GM23248 (cell line): ENCODE measurements around the gene CCL19. TPM values are rescaled to one million over a fixed set of nuclear protein-coding genes. Genes with fewer than 3 reads are reported as not detected.

Experiments
- DNase-seq: peaks from one replicate; pipeline ENCODE4 v3.0.0-alpha.2; 2015
- H2AFZ ChIP-seq: fragments of 200-600 bp; sonication (generic); 2 replicates; pipeline ENCODE4 v1.6.1; 2016; ENCODE audit warnings: antibody characterized with exemption
- H3F3A ChIP-seq: fragments of 200-600 bp; sonication (generic); 2 replicates; pipeline ENCODE4 v1.6.1; 2016; ENCODE audit warnings: mild to moderate bottlenecking, antibody characterized with exemption, mixed run types; ENCODE audit not compliant: insufficient read depth
- H3K27ac ChIP-seq: fragments of 200-600 bp; sonication (generic); 2 replicates; pipeline ENCODE4 v1.5.1; 2016; ENCODE audit warnings: mild to moderate bottlenecking
- H3K27me3 ChIP-seq: fragments of 200-600 bp; sonication (generic); replicated peaks from 2 replicates; pipeline ENCODE4 v1.6.1; 2016; ENCODE audit warnings: mild to moderate bottlenecking; ENCODE audit not compliant: insufficient read depth
- H3K36me3 ChIP-seq: fragments of 200-600 bp; sonication (generic); 2 replicates; pipeline ENCODE4 v1.6.1; 2016; ENCODE audit warnings: low read depth, mild to moderate bottlenecking
- H3K4me1 ChIP-seq: fragments of 200-600 bp; sonication (generic); 2 replicates; pipeline ENCODE4 v1.6.1; 2016; ENCODE audit warnings: mild to moderate bottlenecking; ENCODE audit not compliant: insufficient read depth
- H3K4me2 ChIP-seq: fragments of 200-600 bp; sonication (generic); one replicate; pipeline ENCODE4 v1.6.1; 2016; ENCODE audit warnings: mild to moderate bottlenecking; ENCODE audit not compliant: unreplicated experiment
- H3K4me3 ChIP-seq: fragments of 200-600 bp; sonication (generic); 2 replicates; pipeline ENCODE4 v1.5.1; 2016; ENCODE audit warnings: mild to moderate bottlenecking
- H3K79me2 ChIP-seq: fragments of 200-600 bp; sonication (generic); 2 replicates; pipeline ENCODE4 v1.6.1; 2016; ENCODE audit warnings: mild to moderate bottlenecking; ENCODE audit not compliant: insufficient read depth
- H3K9ac ChIP-seq: fragments of 200-600 bp; sonication (generic); 2 replicates; pipeline ENCODE4 v1.6.1; 2016; ENCODE audit warnings: mild to moderate bottlenecking
- H3K9me2 ChIP-seq: fragments of 200-600 bp; sonication (generic); 2 replicates; pipeline ENCODE4 v1.6.1; 2016; ENCODE audit warnings: mixed run types, mild to moderate bottlenecking, moderate library complexity; ENCODE audit not compliant: insufficient read depth
- H3K9me3 ChIP-seq: fragments of 200-600 bp; sonication (generic); one replicate; pipeline ENCODE4 v1.6.1; 2017; ENCODE audit warnings: low read depth
- H4K20me1 ChIP-seq: fragments of 200-600 bp; sonication (generic); 2 replicates; pipeline ENCODE4 v1.6.0; 2016; ENCODE audit not compliant: insufficient read depth
- EZH2 ChIP-seq: fragments of 200-600 bp; sonication (generic); IDR thresholded peaks from 2 replicates; pipeline ENCODE4 v1.6.1; 2018; ENCODE audit warnings: antibody characterized with exemption, mild to moderate bottlenecking; ENCODE audit not compliant: insufficient read depth, poor library complexity, severe bottlenecking
- EZH2phosphoT487 ChIP-seq: fragments of 200-600 bp; sonication (generic); IDR thresholded peaks from 2 replicates; pipeline ENCODE4 v1.6.1; 2018; ENCODE audit warnings: antibody characterized with exemption, moderate library complexity, mild to moderate bottlenecking, low read depth; ENCODE audit not compliant: insufficient read depth
- WGBS, 2 experiments: methylation state at CpG; one replicate each; pipeline ENCODE4 v1.1.6; 2015 to 2017; ENCODE audit warnings: low lambda C conversion rate in 2 of 2, low coverage in 1 of 2; ENCODE audit errors: missing lambda C conversion rate in 2 of 2; 5-methylcytosine and 5-hydroxymethylcytosine counted together
- in situ Hi-C: fragments of 300-500 bp; cut with MboI; formaldehyde crosslinking; loops from 2 replicates; pipeline ENCODE4 v1.15.0; 2020
- polyA plus RNA-seq: library from polyadenylated mRNA; unstranded; fragments of >200 nt; fragmentation: Nextera tagmentation; extraction: Ambion mirVana; gene quantifications from 2 replicates; pipeline ENCODE4 v1.2.1, GENCODE V29; 2016
- total RNA-seq: library from RNA; depleted of rRNA; stranded (reverse); fragments of >200 nt; shearing (Covaris generic); gene quantifications from 2 replicates; pipeline ENCODE4 v1.2.3, GENCODE V29; 2014

CCL19 gene
- total and polyA plus RNA-seq, 2 experiments from 2014 or later = not detected

DNA sequence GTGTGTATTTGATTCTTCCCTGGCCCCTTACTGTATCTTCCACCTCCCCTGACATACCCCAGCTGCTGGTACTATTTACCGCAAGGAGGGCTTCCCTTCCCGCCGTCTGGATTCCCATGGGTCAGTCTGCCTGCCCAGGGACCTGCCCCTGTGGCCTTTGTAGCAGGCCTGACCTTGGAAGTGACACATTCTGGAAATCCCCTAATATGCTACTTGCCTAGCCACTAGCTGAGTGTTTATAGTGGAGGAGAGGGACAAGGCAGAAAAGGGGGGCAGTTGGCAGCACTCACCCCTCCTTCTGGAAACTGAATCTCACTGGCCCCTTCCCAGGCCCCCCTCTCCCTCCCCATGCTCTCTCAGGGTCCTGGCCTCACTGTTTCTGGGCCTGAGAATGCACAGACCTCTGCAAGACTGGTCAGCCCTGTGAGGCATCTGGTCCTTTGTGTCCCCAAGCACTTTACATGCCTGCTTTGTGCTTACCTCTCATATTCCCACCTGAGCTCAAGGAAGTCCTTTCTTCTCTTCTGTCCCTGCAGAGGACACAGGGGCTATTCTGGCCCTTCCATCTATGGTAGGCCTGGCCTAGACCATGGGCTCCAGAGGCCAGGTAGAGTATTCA lies 27.0 kb upstream of the CCL19 start:
- Histone ChIP-seq H3F3A (no peaks in the 10 kb centered on the region), H3K4me3 (no peak overlapping the region), H3K9ac (no peak overlapping the region), H3K4me2 (no peak overlapping the region), H3K27ac (no peak overlapping the region), H3K9me3 (no peaks in the 10 kb centered on the region), H3K36me3 (no peaks in the 10 kb centered on the region), H3K9me2 (no peaks in the 10 kb centered on the region), H3K27me3 (no peaks in the 10 kb centered on the region; the same call in 1 of the 2 replicates), H2AFZ (no peak overlapping the region), H4K20me1 (no peaks in the 10 kb centered on the region), H3K79me2 (no peaks in the 10 kb centered on the region), H3K4me1 (no peaks in the 10 kb centered on the region)
- TF ChIP-seq EZH2phosphoT487 (no peak), EZH2 (no peak)
- 61 to 65% methylated on average over 3 of the region's 3 CpGs for WGBS, 2 experiments
- no peak for DNase-seq
- in situ Hi-C loops = no loop called here

DNA sequence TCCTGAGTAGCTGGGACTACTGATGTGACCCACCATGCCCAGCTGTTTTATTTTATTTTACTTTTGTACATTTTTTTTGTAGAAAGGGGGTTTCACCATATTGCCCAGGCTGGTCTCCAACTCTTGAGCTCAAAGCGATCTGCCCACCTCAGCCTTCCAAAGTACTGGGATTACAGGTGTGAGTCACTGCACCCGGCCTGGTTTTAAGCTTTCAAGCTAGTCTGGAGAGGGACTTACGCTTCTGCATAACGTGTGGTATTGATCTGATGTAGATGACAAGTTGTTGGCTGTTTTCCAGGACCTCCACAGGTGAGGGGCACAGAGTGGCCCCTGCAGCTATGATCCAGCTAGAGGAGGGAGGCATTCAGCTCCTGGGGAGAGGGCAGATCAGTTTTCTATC lies 25.6 kb upstream of the CCL19 start:
- no peaks in the 10 kb centered on the region for H3K9me3 ChIP-seq
- DNase-seq = no peak
- no peaks in the 10 kb centered on the region for H3K79me2 ChIP-seq
- no peaks in the 10 kb centered on the region for H3K36me3 ChIP-seq
- H3K9me2 ChIP-seq = no peaks in the 10 kb centered on the region
- no peak overlapping the region for H2AFZ ChIP-seq
- peaks cover 4% of the 10 kb centered on the region; the same call in 1 of the 2 replicates for H3K27me3 ChIP-seq
- no peak overlapping the region for H3K27ac ChIP-seq
- H3K4me2 ChIP-seq = no peak overlapping the region
- no peak for TF ChIP-seq EZH2
- no peak for TF ChIP-seq EZH2phosphoT487
- H3K9ac ChIP-seq = no peak overlapping the region
- in situ Hi-C loops = no loop called here
- WGBS, 2 experiments = 55 to 60% methylated on average over 4 of the region's 4 CpGs
- H3F3A ChIP-seq = no peaks in the 10 kb centered on the region
- H4K20me1 ChIP-seq = no peaks in the 10 kb centered on the region
- no peak overlapping the region for H3K4me3 ChIP-seq
- H3K4me1 ChIP-seq = no peaks in the 10 kb centered on the region

DNA sequence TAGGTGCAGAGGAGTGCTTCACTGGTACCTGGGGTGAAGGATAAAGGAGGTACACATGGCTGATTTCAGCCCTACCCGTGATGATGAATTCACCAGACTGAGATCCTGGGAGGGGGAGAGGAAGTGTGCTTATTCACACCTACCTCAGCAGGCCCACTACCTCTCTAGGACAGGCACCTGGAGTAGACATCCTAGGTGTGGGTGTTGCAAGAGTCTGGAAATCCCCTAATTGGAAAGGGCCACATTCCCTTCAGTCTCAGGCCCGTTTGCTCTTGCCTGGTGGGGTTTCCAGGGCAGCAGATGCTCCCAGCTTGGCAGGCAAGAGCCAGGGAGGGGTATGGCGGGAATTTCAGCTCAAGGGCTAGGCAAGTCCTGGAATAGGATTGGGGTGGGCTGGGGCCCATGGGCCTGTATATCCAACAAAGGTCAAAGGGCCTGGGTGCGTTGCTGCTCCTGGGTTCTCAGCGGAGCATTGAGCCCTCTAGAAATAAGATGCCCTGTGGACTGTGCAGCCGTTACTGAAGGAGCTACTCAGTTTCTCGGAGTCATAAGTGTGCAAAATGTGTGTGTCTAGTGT lies 24.7 kb upstream of the CCL19 start:
- 79 to 87% methylated on average over 7 of the region's 7 CpGs for WGBS, 2 experiments

DNA sequence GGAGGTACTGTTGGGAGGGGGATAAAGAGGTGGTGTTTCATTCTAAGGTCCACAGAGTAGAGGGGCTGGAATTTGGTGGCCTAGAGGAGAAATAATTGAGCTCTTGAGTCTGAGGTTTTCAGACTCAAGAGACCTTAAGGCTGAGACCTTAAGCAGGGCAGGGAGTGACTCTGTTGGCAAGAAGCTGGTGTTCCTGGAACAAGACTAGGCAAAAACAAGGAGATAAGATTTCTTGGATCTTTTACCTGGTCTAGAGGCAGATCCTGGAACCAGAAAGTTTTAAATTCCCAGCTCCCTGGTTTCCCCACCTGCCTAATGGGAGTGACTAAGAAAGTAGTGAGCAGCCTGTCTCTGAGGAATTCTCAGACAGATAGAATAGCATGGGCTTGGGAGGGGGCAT lies 22.9 kb upstream of the CCL19 start:
- Histone ChIP-seq H2AFZ (no peak overlapping the region), H3K9ac (no peak overlapping the region), H3K4me1 (no peaks in the 10 kb centered on the region), H3F3A (no peaks in the 10 kb centered on the region), H3K36me3 (no peaks in the 10 kb centered on the region), H3K27me3 (peaks cover 4% of the 10 kb centered on the region; the same call in 1 of the 2 replicates), H3K27ac (no peak overlapping the region), H3K79me2 (no peaks in the 10 kb centered on the region), H3K4me2 (no peak overlapping the region), H3K9me2 (no peaks in the 10 kb centered on the region), H3K4me3 (no peak overlapping the region), H4K20me1 (no peaks in the 10 kb centered on the region), H3K9me3 (no peaks in the 10 kb centered on the region)
- in situ Hi-C loops = no loop called here
- DNase-seq = no peak
- no peak for TF ChIP-seq EZH2phosphoT487
- TF ChIP-seq EZH2 = no peak

More for the DNA sequence above, 24.7 kb upstream of the CCL19 start:
- no peaks in the 10 kb centered on the region for H3K9me3 ChIP-seq
- TF ChIP-seq EZH2phosphoT487 (no peak), EZH2 (no peak)
- no peaks in the 10 kb centered on the region for H3K79me2 ChIP-seq
- no peaks in the 10 kb centered on the region for H3K36me3 ChIP-seq
- no peak for DNase-seq
- no peaks in the 10 kb centered on the region for H3K4me1 ChIP-seq
- no peaks in the 10 kb centered on the region for H4K20me1 ChIP-seq
- no peak overlapping the region for H3K4me3 ChIP-seq
- H3K27me3 ChIP-seq = peaks cover 4% of the 10 kb centered on the region; the same call in 1 of the 2 replicates
- H3K27ac ChIP-seq = no peak overlapping the region
- no peak overlapping the region for H3K4me2 ChIP-seq
- no peak overlapping the region for H2AFZ ChIP-seq
- in situ Hi-C loops = no loop called here
- H3F3A ChIP-seq = no peaks in the 10 kb centered on the region
- H3K9ac ChIP-seq = no peak overlapping the region
- H3K9me2 ChIP-seq = no peaks in the 10 kb centered on the region

DNA sequence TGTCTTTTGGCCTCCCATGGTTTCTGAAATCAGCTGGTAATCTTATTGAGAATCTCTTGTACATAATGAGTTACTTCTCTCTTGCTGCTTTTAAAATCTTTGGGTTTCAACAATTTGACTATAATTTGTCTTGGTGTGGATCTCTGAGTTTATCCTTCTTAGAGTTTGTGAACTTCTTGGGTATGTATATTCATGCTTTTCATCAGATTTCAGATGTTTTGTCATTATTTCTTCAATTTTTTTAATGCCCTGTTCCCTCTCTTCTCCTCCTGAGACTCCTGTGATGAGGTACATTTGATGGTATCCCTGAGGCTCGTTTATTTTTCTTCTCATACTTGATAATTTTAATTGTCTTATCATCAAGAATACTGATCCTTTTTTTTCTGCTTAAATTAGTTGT lies 21.1 kb upstream of the CCL19 start:
- Histone ChIP-seq H3K9me3 (no peaks in the 10 kb centered on the region), H3K4me1 (no peaks in the 10 kb centered on the region), H3K27me3 (peaks cover 4% of the 10 kb centered on the region; the same call in 1 of the 2 replicates), H3K4me2 (no peak overlapping the region), H3F3A (no peaks in the 10 kb centered on the region), H3K9ac (no peak overlapping the region), H3K79me2 (no peaks in the 10 kb centered on the region), H3K9me2 (no peaks in the 10 kb centered on the region), H2AFZ (no peak overlapping the region), H4K20me1 (no peaks in the 10 kb centered on the region), H3K36me3 (no peaks in the 10 kb centered on the region), H3K4me3 (no peak overlapping the region), H3K27ac (no peak overlapping the region)
- in situ Hi-C loops = no loop called here
- 0 to 20% methylated on average over 1 of the region's 1 CpG for WGBS, 2 experiments
- TF ChIP-seq EZH2phosphoT487 = no peak
- no peak for DNase-seq
